ES-I3 (cell line): ENCODE measurements around the gene MINDY4.

Experiments used
- H3K36me3 ChIP-seq: 2 replicates; pipeline ENCODE4 v1.6.1; 2013; ENCODE audit warnings: mild to moderate bottlenecking, low read length, control low read depth, moderate library complexity; ENCODE audit not compliant: insufficient read depth
- H3K4me1 ChIP-seq: 2 replicates; pipeline ENCODE4 v1.6.1; 2013; ENCODE audit warnings: mild to moderate bottlenecking, control low read depth, low read length; ENCODE audit not compliant: insufficient read depth
- H3K9ac ChIP-seq: 2 replicates; pipeline ENCODE4 v1.6.1; 2013; ENCODE audit warnings: low read depth, mild to moderate bottlenecking, low read length, moderate library complexity
- H3K9me3 ChIP-seq: 2 replicates; pipeline ENCODE4 v1.6.1; 2013; ENCODE audit warnings: mild to moderate bottlenecking, low read length, moderate library complexity; ENCODE audit not compliant: control insufficient read depth, insufficient read depth

The MINDY4 gene

GRCh38 chr7:30879139-30880124, 108.2 kb downstream of the MINDY4 start:
- Histone ChIP-seq H3K9ac (no peak overlapping the region), H3K4me1 (peaks cover 27% of the 10 kb centered on the region), H3K36me3 (no peaks in the 10 kb centered on the region), H3K9me3 (no peaks in the 10 kb centered on the region)

- Histone ChIP-seq H3K36me3 (no peaks in the 10 kb centered on the region), H3K9me3 (no peaks in the 10 kb centered on the region), H3K4me1 (peaks cover 27% of the 10 kb centered on the region), H3K9ac (no peak overlapping the region)
These were observed 109.0 kb downstream of the MINDY4 start for GRCh38 chr7:30880125-30880720.

- Histone ChIP-seq H3K9ac (no peak overlapping the region), H3K4me1 (peaks cover 27% of the 10 kb centered on the region), H3K9me3 (no peaks in the 10 kb centered on the region), H3K36me3 (no peaks in the 10 kb centered on the region)
These were observed 109.7 kb downstream of the MINDY4 start for GRCh38 chr7:30880941-30881340.

GRCh38 chr7:30881448-30881847, 110.2 kb downstream of the MINDY4 start:
- no peaks in the 10 kb centered on the region for H3K9me3 ChIP-seq
- H3K9ac ChIP-seq = no peak overlapping the region
- peaks cover 24% of the 10 kb centered on the region for H3K4me1 ChIP-seq
- H3K36me3 ChIP-seq = no peaks in the 10 kb centered on the region

- Histone ChIP-seq H3K36me3 (no peaks in the 10 kb centered on the region), H3K9me3 (no peaks in the 10 kb centered on the region)
These were observed 113.7 kb downstream of the MINDY4 start for GRCh38 chr7:30884881-30885280.

GRCh38 chr7:30886608-30887011, 115.4 kb downstream of the MINDY4 start:
- no peaks in the 10 kb centered on the region for H3K9me3 ChIP-seq
- no peak overlapping the region for H3K9ac ChIP-seq
- H3K4me1 ChIP-seq = peaks cover 16% of the 10 kb centered on the region
- no peaks in the 10 kb centered on the region for H3K36me3 ChIP-seq

More at GRCh38 chr7:30884881-30885280, 113.7 kb downstream of the MINDY4 start:
- peaks cover 26% of the 10 kb centered on the region for H3K4me1 ChIP-seq
- no peak overlapping the region for H3K9ac ChIP-seq

- H3K9ac ChIP-seq = no peak overlapping the region
- H3K4me1 ChIP-seq = peaks cover 16% of the 10 kb centered on the region
- H3K36me3 ChIP-seq = no peaks in the 10 kb centered on the region
- H3K9me3 ChIP-seq = no peaks in the 10 kb centered on the region
These were observed 116.3 kb downstream of the MINDY4 start for GRCh38 chr7:30887464-30887872.

GRCh38 chr7:30888747-30889146, 117.5 kb downstream of the MINDY4 start:
- peaks cover 16% of the 10 kb centered on the region for H3K4me1 ChIP-seq
- no peaks in the 10 kb centered on the region for H3K36me3 ChIP-seq
- no peak overlapping the region for H3K9ac ChIP-seq
- no peaks in the 10 kb centered on the region for H3K9me3 ChIP-seq

- H3K4me1 ChIP-seq = peaks cover 16% of the 10 kb centered on the region
- H3K9ac ChIP-seq = no peak overlapping the region
- H3K9me3 ChIP-seq = no peaks in the 10 kb centered on the region
- H3K36me3 ChIP-seq = no peaks in the 10 kb centered on the region
These were observed 119.0 kb downstream of the MINDY4 start for GRCh38 chr7:30890226-30890625.

GRCh38 chr7:30893357-30893756, 122.1 kb downstream of the MINDY4 start:
- Histone ChIP-seq H3K4me1 (peaks cover 9% of the 10 kb centered on the region), H3K9me3 (no peaks in the 10 kb centered on the region)

GRCh38 chr7:30894009-30894408, 122.8 kb downstream of the MINDY4 start:
- no peaks in the 10 kb centered on the region for H3K36me3 ChIP-seq
- H3K9ac ChIP-seq = no peak overlapping the region
- peaks cover 4% of the 10 kb centered on the region; the same call in 1 of the 2 replicates for H3K4me1 ChIP-seq
- no peaks in the 10 kb centered on the region for H3K9me3 ChIP-seq

More at GRCh38 chr7:30893357-30893756, 122.1 kb downstream of the MINDY4 start:
- H3K9ac ChIP-seq = no peak overlapping the region
- H3K36me3 ChIP-seq = no peaks in the 10 kb centered on the region

- Histone ChIP-seq H3K4me1 (no peaks in the 10 kb centered on the region), H3K36me3 (no peaks in the 10 kb centered on the region), H3K9me3 (no peaks in the 10 kb centered on the region), H3K9ac (no peak overlapping the region)
These were observed 123.8 kb downstream of the MINDY4 start for GRCh38 chr7:30894866-30895605.

- no peaks in the 10 kb centered on the region for H3K4me1 ChIP-seq
- no peak overlapping the region for H3K9ac ChIP-seq
- no peaks in the 10 kb centered on the region for H3K36me3 ChIP-seq
- H3K9me3 ChIP-seq = no peaks in the 10 kb centered on the region
These were observed 124.8 kb downstream of the MINDY4 start for GRCh38 chr7:30896036-30896435.
